ENCODE results near the gene PTGDS. TPM values are rescaled to one million over a fixed set of nuclear protein-coding genes. Genes with fewer than 3 reads are reported as not detected.

PTGDS gene
- total and polyA plus RNA-seq, 2 experiments from 2014 or later, result 0.25 TPM; not detected in 1

GRCh38 chr9:136947028-136947891 lies 30.0 kb upstream of the PTGDS start:
- no peak overlapping the region for H2AFZ ChIP-seq
- no peaks in the 10 kb centered on the region for H4K20me1 ChIP-seq (ENCODE audit: insufficient read depth)
- H3K9ac ChIP-seq, result no peak overlapping the region; the same call in 1 of the 2 replicates
- in situ Hi-C loops (cut with MboI), result no loop called here
- WGBS, 2 experiments (ENCODE audit: low coverage in 1 of 2, low lambda C conversion rate in 2 of 2, missing lambda C conversion rate in 2 of 2), result 75 to 77% methylated on average over 22 to 26 of the region's 26 CpGs
- H3K27ac ChIP-seq, result peak overlapping the region; percentile 50; the same call in 1 of the 2 replicates
- no peak overlapping the region for H3K4me3 ChIP-seq
- no peaks in the 10 kb centered on the region for H3K36me3 ChIP-seq (ENCODE audit: low read depth)
- no peaks in the 10 kb centered on the region for H3K4me1 ChIP-seq (ENCODE audit: insufficient read depth)
- no peaks in the 10 kb centered on the region for H3K27me3 ChIP-seq (replicated peaks; ENCODE audit: insufficient read depth)
- DNase-seq, result no peak
- no peaks in the 10 kb centered on the region for H3K9me3 ChIP-seq (ENCODE audit: low read depth)
- H3F3A ChIP-seq (ENCODE audit: insufficient read depth), result no peaks in the 10 kb centered on the region
- TF ChIP-seq EZH2 (IDR thresholded peaks at IDR 0.05; ENCODE audit: insufficient read depth, poor library complexity, severe bottlenecking), result no peak
- no peak for TF ChIP-seq EZH2phosphoT487 (IDR thresholded peaks at IDR 0.05; ENCODE audit: insufficient read depth, low read depth)
- H3K9me2 ChIP-seq (ENCODE audit: insufficient read depth), result no peaks in the 10 kb centered on the region
- H3K4me2 ChIP-seq (ENCODE audit: unreplicated experiment), result no peak overlapping the region
- peaks cover 18% of the 10 kb centered on the region for H3K79me2 ChIP-seq (ENCODE audit: insufficient read depth)

GRCh38 chr9:136947955-136948510 lies 29.3 kb upstream of the PTGDS start:
- in situ Hi-C loops (cut with MboI), result no loop called here
- Histone ChIP-seq H3K27ac (peak overlapping the region; percentile 50), H3K27me3 (replicated peaks; ENCODE audit: insufficient read depth) (no peaks in the 10 kb centered on the region), H3K9me3 (ENCODE audit: low read depth) (no peaks in the 10 kb centered on the region), H3K36me3 (ENCODE audit: low read depth) (no peaks in the 10 kb centered on the region), H3K79me2 (ENCODE audit: insufficient read depth) (peaks cover 10% of the 10 kb centered on the region), H3K9ac (peak overlapping the region; percentile 31), H3K9me2 (ENCODE audit: insufficient read depth) (no peaks in the 10 kb centered on the region), H2AFZ (0 out of 2 replicates have a peak overlapping the region, but pooled peaks have one; percentile 23), H3K4me3 (no peak overlapping the region), H3K4me1 (ENCODE audit: insufficient read depth) (no peaks in the 10 kb centered on the region), H4K20me1 (ENCODE audit: insufficient read depth) (no peaks in the 10 kb centered on the region), H3F3A (ENCODE audit: insufficient read depth) (no peaks in the 10 kb centered on the region), H3K4me2 (ENCODE audit: unreplicated experiment) (no peak overlapping the region)
- TF ChIP-seq EZH2 (IDR thresholded peaks at IDR 0.05; ENCODE audit: insufficient read depth, poor library complexity, severe bottlenecking) (no peak), EZH2phosphoT487 (IDR thresholded peaks at IDR 0.05; ENCODE audit: insufficient read depth, low read depth) (no peak)
- WGBS, 2 experiments (ENCODE audit: low coverage in 1 of 2, low lambda C conversion rate in 2 of 2, missing lambda C conversion rate in 2 of 2), result 21% methylated on average over 15 of the region's 15 CpGs
- DNase-seq, result peak; percentile 75

- in situ Hi-C loops (cut with MboI), result no loop called here
- no peaks in the 10 kb centered on the region for H3K9me2 ChIP-seq (ENCODE audit: insufficient read depth)
- H3K4me2 ChIP-seq (ENCODE audit: unreplicated experiment), result peak overlapping the region; percentile 48
- 20 to 32% methylated on average over 13 to 22 of the region's 22 CpGs for WGBS, 2 experiments (ENCODE audit: low coverage in 1 of 2, low lambda C conversion rate in 2 of 2, missing lambda C conversion rate in 2 of 2)
- no peaks in the 10 kb centered on the region for H3K4me1 ChIP-seq (ENCODE audit: insufficient read depth)
- no peaks in the 10 kb centered on the region for H3F3A ChIP-seq (ENCODE audit: insufficient read depth)
- H3K79me2 ChIP-seq (ENCODE audit: insufficient read depth), result no peaks in the 10 kb centered on the region
- no peak overlapping the region; the same call in 1 of the 2 replicates for H3K9ac ChIP-seq
- peak overlapping the region; percentile 56 for H2AFZ ChIP-seq
- no peaks in the 10 kb centered on the region for H4K20me1 ChIP-seq (ENCODE audit: insufficient read depth)
- no peaks in the 10 kb centered on the region for H3K36me3 ChIP-seq (ENCODE audit: low read depth)
- no peak for DNase-seq
- H3K9me3 ChIP-seq (ENCODE audit: low read depth), result no peaks in the 10 kb centered on the region
- H3K4me3 ChIP-seq, result peak overlapping the region; percentile 55
- TF ChIP-seq EZH2phosphoT487 (IDR thresholded peaks at IDR 0.05; ENCODE audit: insufficient read depth, low read depth) (no peak), EZH2 (IDR thresholded peaks at IDR 0.05; ENCODE audit: insufficient read depth, poor library complexity, severe bottlenecking) (no peak)
- no peaks in the 10 kb centered on the region; the same call in 1 of the 2 replicates for H3K27me3 ChIP-seq (replicated peaks; ENCODE audit: insufficient read depth)
- no peak overlapping the region for H3K27ac ChIP-seq
Observed at GRCh38 chr9:136949239-136949816, 28.0 kb upstream of the PTGDS start.

- H3K9ac ChIP-seq, result no peak overlapping the region; the same call in 1 of the 2 replicates
- 7% methylated on average over 34 to 51 of the region's 63 CpGs for WGBS, 2 experiments (ENCODE audit: low coverage in 1 of 2, low lambda C conversion rate in 2 of 2, missing lambda C conversion rate in 2 of 2)
- no peaks in the 10 kb centered on the region for H3K9me2 ChIP-seq (ENCODE audit: insufficient read depth)
- H3K4me3 ChIP-seq, result peak overlapping the region; percentile 55
- in situ Hi-C loops (cut with MboI), result no loop called here
- H3K9me3 ChIP-seq (ENCODE audit: low read depth), result no peaks in the 10 kb centered on the region
- no peaks in the 10 kb centered on the region for H4K20me1 ChIP-seq (ENCODE audit: insufficient read depth)
- no peaks in the 10 kb centered on the region for H3K36me3 ChIP-seq (ENCODE audit: low read depth)
- peak overlapping the region; percentile 48 for H3K4me2 ChIP-seq (ENCODE audit: unreplicated experiment)
- no peak for TF ChIP-seq EZH2phosphoT487 (IDR thresholded peaks at IDR 0.05; ENCODE audit: insufficient read depth, low read depth)
- no peak for TF ChIP-seq EZH2 (IDR thresholded peaks at IDR 0.05; ENCODE audit: insufficient read depth, poor library complexity, severe bottlenecking)
- H2AFZ ChIP-seq, result peak overlapping the region; percentile 56
- no peaks in the 10 kb centered on the region for H3K79me2 ChIP-seq (ENCODE audit: insufficient read depth)
- DNase-seq, result peak; percentile 83
- no peaks in the 10 kb centered on the region for H3K4me1 ChIP-seq (ENCODE audit: insufficient read depth)
- H3K27me3 ChIP-seq (replicated peaks; ENCODE audit: insufficient read depth), result no peaks in the 10 kb centered on the region; the same call in 1 of the 2 replicates
- H3K27ac ChIP-seq, result no peak overlapping the region
- H3F3A ChIP-seq (ENCODE audit: insufficient read depth), result no peaks in the 10 kb centered on the region
Observed at GRCh38 chr9:136949817-136950655, 27.3 kb upstream of the PTGDS start.
